ENCODE measurements around the gene HRAS. TPM values are rescaled to one million over a fixed set of nuclear protein-coding genes. Genes with fewer than 3 reads are reported as not detected.

Gene HRAS
- total RNA-seq, 1 donor from 2014 or later, result 21.2 TPM

DNA sequence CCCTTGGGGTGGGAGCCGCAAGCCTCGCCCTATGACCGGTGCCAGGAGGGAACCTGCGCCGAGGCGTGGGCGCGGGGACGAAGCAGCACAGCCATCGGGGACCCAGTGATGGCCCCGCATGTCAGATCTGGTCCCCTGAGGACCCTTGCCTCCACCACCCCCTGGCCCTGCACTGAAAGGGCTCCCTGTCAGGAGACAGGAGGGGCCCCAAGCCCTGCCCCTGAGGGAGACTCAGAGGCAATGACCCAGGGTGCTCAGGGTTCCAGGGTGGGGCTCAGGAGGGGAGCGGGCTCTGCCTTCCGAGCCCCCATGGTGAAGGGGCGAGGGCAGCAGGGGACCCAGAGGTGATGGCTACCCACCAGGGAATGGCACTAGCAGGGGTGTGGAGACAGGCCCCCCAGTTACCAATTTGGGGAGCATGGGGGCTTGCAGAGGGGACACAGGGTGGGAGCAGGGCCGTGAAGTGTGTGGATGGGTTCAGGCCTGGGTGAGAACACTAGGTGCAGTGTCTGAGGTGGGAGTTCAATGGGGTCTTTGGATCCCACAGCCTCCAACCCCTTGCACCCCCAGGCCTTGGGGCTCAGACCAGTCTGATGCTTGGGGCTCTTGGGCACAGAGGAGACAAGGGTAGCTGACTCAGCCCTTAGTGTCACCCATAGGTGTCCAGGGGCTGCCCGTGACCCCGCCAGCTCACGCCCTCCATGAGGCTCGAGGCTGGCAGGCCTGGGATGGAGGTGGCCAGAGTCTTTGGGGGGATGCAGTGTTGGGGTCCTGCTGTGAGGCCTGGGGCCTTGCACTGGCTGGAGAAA is 2.5 kb upstream of the HRAS start:
- H3K9ac ChIP-seq, result no peak overlapping the region
- H3K36me3 Mint-ChIP-seq, result peaks cover 2% of the 10 kb centered on the region
- no peak for DNase-seq (ENCODE audit: low spot score)

DNA sequence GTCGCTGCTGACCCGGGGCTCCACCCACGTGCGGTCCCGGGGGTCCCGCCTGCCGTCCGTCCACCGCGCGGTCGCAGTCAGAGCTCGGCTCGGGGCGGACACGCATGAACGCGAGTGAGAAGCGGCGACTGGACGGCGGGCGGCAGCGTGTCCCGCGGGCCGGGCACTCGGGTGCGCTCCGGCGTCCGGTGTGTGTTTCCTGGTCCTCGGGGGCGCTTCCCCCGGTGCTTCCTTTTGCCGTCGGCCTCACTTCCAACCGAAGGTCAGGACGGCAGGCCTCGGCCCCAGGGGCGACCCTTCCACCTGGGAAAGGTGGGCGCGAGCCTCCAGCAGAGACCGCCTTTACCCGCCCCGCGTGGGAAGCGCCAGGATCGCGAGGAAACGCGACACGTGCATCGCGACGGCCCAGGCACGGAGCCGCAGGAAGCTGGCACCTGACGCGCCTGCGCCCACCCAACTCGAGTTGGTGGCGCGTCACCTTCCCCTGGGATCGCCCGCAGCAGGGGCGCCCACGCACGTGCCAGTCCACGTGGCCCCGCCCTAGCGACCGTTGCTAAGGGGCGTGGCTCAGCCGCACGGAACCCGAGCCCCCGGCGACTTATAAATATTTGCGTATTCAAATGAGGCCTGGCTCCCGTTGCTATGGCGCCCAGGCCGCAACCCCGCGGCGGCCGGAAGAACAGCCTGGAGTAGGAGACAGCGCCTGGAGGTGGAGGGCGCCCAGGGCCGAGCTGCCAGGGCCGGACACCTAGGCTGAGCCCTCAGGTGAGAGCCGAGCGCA is 1.7 kb upstream of the HRAS start, which contains the start of gene LRRC56:
Gene LRRC56, plus strand, starts transcription at position 687 of the 781 bp plus-strand sequence. CDS start 3,158 bp downstream, outside the sequence.
- Histone ChIP-seq H3K9ac (no peak within 1 kb of the TSS), H4K20me1 (ENCODE audit: low read depth) (peaks cover 23% of the 10 kb centered on the region), H3F3A (ENCODE audit: low read depth) (peaks cover 30% of the 10 kb centered on the region), H3K4me2 (peak within 1 kb of the TSS; percentile 94), H2AFZ (replicated peaks) (no peak within 1 kb of the TSS), H3K27me3 (peaks cover 31% of the 10 kb centered on the region), H3K79me2 (ENCODE audit: low read depth) (peaks cover 13% of the 10 kb centered on the region), H3K27ac (no peak within 1 kb of the TSS), H3K4me1 (peaks cover 20% of the 10 kb centered on the region), H3K36me3 (no peaks in the 10 kb centered on the region), H3K4me3 (peak within 1 kb of the TSS; percentile 94), H3K9me3 (ENCODE audit: low read depth) (no peaks in the 10 kb centered on the region)
- no peaks in the 10 kb centered on the region for H3K36me3 Mint-ChIP-seq
- DNase-seq (ENCODE audit: low spot score), result peak; percentile 92
- H3K4me3 Mint-ChIP-seq, result peak within 1 kb of the TSS; percentile 95
- peaks cover 2% of the 10 kb centered on the region for H3K27me3 Mint-ChIP-seq (ENCODE audit: insufficient read depth, low read depth)
- H3K27ac Mint-ChIP-seq, result no peak within 1 kb of the TSS
- peak; percentile 65 for TF ChIP-seq EZH2phosphoT487 (IDR thresholded peaks at IDR 0.05)
- TF ChIP-seq EZH2 (IDR thresholded peaks at IDR 0.05), result peak; percentile 80
- TF ChIP-seq, protein P1, sequence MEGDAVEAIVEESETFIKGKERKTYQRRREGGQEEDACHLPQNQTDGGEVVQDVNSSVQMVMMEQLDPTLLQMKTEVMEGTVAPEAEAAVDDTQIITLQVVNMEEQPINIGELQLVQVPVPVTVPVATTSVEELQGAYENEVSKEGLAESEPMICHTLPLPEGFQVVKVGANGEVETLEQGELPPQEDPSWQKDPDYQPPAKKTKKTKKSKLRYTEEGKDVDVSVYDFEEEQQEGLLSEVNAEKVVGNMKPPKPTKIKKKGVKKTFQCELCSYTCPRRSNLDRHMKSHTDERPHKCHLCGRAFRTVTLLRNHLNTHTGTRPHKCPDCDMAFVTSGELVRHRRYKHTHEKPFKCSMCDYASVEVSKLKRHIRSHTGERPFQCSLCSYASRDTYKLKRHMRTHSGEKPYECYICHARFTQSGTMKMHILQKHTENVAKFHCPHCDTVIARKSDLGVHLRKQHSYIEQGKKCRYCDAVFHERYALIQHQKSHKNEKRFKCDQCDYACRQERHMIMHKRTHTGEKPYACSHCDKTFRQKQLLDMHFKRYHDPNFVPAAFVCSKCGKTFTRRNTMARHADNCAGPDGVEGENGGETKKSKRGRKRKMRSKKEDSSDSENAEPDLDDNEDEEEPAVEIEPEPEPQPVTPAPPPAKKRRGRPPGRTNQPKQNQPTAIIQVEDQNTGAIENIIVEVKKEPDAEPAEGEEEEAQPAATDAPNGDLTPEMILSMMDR (IDR thresholded peaks at IDR 0.05), result no peak
- no peaks in the 10 kb centered on the region for H3K9me3 Mint-ChIP-seq
- H3K4me1 Mint-ChIP-seq, result peaks cover 14% of the 10 kb centered on the region

More for the DNA sequence above, 2.5 kb upstream of the HRAS start:
- Histone ChIP-seq H3F3A (ENCODE audit: low read depth) (peaks cover 30% of the 10 kb centered on the region), H3K79me2 (ENCODE audit: low read depth) (peaks cover 13% of the 10 kb centered on the region), H4K20me1 (ENCODE audit: low read depth) (peaks cover 17% of the 10 kb centered on the region), H3K9me3 (ENCODE audit: low read depth) (no peaks in the 10 kb centered on the region), H3K36me3 (no peaks in the 10 kb centered on the region), H3K27me3 (peaks cover 31% of the 10 kb centered on the region), H2AFZ (replicated peaks) (no peak overlapping the region), H3K4me3 (peak overlapping the region; percentile 38), H3K27ac (no peak overlapping the region), H3K4me1 (peaks cover 20% of the 10 kb centered on the region), H3K4me2 (peak overlapping the region; percentile 94)
- TF ChIP-seq, protein P1 (IDR thresholded peaks at IDR 0.05), result no peak
- TF ChIP-seq EZH2 (IDR thresholded peaks at IDR 0.05), result no peak
- TF ChIP-seq EZH2phosphoT487 (IDR thresholded peaks at IDR 0.05), result no peak
- no peak overlapping the region for H3K27ac Mint-ChIP-seq
- H3K27me3 Mint-ChIP-seq (ENCODE audit: insufficient read depth, low read depth), result peaks cover 4% of the 10 kb centered on the region
- no peaks in the 10 kb centered on the region for H3K9me3 Mint-ChIP-seq
- peaks cover 14% of the 10 kb centered on the region for H3K4me1 Mint-ChIP-seq
- H3K4me3 Mint-ChIP-seq, result peak overlapping the region; percentile 73

DNA sequence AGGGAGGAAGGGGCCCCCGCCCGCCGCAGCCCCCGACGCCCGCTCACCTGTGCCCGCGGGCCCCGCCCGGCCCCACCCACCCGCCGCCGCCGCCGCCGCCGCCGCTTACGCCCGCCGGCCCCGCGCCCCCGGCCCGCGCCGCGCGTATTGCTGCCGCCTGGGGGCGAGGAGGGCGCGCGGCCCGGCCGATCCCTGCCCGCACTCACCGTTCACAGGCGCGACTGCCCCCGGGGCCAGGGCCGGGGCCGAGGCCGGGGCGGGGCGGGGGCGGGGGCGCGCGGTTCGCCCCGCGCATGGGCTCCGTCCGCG is 212 bp downstream of the HRAS start:
- Histone ChIP-seq H3K27ac (no peak overlapping the region), H3K9me3 (ENCODE audit: low read depth) (no peaks in the 10 kb centered on the region), H3F3A (ENCODE audit: low read depth) (peaks cover 30% of the 10 kb centered on the region), H4K20me1 (ENCODE audit: low read depth) (peaks cover 23% of the 10 kb centered on the region), H3K4me3 (peak overlapping the region; percentile 73), H3K27me3 (peaks cover 31% of the 10 kb centered on the region), H3K36me3 (no peaks in the 10 kb centered on the region), H3K9ac (no peak overlapping the region), H3K79me2 (ENCODE audit: low read depth) (peaks cover 13% of the 10 kb centered on the region), H3K4me2 (no peak overlapping the region), H3K4me1 (peaks cover 12% of the 10 kb centered on the region), H2AFZ (replicated peaks) (no peak overlapping the region)
- no peak overlapping the region for H3K4me3 Mint-ChIP-seq
- H3K9me3 Mint-ChIP-seq, result no peaks in the 10 kb centered on the region
- peaks cover 1% of the 10 kb centered on the region for H3K36me3 Mint-ChIP-seq
- no peak overlapping the region for H3K27ac Mint-ChIP-seq
- TF ChIP-seq EZH2phosphoT487 (IDR thresholded peaks at IDR 0.05) (no peak), EZH2 (IDR thresholded peaks at IDR 0.05) (no peak)
- TF ChIP-seq, protein P1 (IDR thresholded peaks at IDR 0.05), result no peak
- H3K4me1 Mint-ChIP-seq, result peaks cover 14% of the 10 kb centered on the region
- no peak for DNase-seq (ENCODE audit: low spot score)
- peaks cover 2% of the 10 kb centered on the region for H3K27me3 Mint-ChIP-seq (ENCODE audit: insufficient read depth, low read depth)

Measured in neural progenitor cell (in vitro differentiated cells).